ENCODE data around the gene NHLH1.
"Not testable (repeated sequence)": the region's sequence is repeated elsewhere in the genome, so short reads cannot be mapped to it uniquely, and the experiment has no call there.

NHLH1 gene

DNA sequence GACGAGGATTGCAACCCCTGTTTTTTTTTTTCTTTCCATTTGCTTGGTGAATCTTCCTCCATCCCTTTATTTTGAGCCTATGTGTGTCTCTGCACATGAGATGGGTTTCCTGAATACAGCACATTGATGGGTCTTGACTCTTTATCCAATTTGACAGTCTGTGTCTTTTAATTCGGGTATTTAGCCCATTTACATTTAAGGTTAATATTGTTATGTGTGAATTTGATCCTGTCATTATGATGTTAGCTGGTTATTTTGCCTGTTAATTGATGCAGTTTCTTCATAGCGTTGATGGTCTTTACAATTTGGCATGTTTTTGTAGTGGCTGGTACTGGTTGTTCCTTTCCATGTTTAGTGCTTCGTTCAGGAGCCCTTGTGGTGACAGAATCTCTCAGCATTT is 21.5 kb downstream of the NHLH1 start:
- DNase-seq, result not testable (repeated sequence)

DNA sequence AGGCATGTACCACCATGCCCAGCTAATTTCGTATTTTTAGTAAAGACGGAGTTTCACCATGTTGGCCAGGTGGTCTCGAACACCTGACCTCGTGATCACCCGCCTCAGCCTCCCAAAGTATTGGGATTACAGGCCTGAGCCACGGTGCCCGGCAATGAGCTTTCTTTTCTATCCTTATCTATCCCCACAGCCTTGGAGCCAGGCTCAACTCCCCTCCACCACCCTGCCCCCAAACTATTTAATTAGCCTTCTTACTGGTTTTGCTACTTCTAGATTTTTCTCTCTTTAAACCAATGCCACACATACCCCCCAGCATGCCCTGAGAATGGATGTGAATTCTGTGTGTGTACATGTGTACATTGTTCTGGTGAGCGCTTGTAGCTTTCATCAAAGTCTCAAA is 27.8 kb downstream of the NHLH1 start:
- DNase-seq, result no peak

DNA sequence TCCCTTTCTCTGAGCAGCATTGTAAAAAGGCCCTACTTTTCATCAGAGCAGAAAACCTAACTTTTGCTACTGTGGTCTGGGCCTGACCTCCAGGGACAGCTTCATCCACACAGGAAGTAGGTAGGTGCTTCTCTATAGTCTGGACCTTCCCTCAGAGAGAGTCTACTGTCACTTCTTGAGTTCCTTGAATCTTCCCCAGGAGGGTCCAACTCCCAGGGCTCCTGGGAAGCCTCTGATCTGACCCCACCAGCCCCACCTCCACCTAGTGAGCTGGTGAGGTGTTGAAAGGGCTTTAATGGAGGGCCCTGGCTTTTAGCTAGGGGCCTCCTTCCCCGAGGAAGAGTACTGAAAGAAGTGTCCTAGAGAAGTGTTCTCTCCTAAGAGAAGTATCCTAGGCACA is 30.8 kb downstream of the NHLH1 start:
- DNase-seq, result no peak

DNA sequence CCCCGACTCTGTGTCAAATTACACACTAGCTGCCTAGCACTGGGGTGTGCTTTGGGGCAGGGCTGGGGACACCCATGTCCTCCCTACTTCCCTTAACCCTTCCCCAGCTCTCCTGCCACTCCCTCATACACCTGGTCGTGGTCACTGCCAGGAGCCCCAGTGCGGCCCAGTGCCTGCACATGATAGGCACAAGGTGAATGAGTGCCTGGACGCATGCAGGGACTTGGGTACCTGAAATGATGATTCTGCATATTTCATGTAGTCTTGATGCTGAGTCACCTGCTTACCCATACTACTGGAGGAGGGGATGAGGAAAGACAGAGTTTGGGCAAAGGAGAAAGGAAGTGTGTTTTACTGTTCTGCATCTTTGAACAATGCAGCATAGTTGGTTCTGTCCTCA is 32.0 kb downstream of the NHLH1 start:
- no peak for DNase-seq

DNA sequence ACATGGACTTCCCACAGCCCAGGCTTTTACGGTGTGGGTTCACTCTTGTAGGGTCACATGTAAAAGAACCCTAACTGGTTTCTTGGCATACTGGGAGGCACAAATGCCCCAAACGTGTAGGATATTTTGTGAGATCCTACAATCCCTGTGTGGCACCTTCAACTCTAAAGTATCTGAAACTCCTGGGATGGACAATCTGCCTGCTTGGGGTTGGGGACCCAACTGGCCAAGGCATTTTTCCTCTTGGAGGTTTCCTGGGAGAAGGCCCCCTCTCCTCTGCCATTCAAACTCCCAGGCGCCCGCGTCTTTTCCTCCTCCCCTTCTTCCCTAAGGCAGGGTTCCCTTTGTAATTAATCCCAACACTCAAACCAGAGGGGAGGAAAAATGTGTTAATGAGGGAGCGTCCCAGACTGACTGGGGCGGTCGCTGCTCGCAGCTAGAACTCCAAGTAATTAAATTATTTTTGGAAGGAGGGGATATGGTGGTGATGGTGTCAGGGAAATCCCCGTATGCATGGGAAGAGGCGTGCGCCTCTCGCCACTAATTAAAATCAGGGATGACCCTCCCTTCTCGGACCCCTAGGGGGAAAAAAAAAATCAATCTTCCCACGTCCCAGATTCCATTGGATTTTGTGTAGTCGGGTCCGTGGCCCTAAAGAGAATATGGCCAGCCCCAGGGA is 32.8 kb downstream of the NHLH1 start:
- DNase-seq, result no peak

DNA sequence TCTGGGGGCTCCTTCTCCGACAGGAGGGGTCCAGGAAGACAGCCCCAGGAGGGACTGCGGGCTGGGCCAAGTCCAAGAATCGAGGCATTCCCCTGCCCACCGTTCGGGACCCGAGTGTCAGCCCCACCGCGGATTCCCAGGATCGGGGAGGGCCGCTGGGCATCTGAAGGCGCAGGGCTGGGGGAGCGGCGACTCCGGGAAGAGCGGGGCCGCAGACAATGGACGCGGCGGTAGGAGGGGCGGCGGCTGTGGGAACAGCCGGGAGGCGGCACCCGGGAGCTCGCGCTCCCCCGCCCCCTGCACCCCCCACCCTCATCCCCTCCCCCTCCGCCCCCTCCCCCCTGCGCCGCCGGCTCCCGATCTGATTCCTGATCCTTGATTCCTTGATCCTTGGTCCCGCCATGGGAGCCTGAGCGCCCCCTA is 33.4 kb downstream of the NHLH1 start, which contains the start of gene VANGL2:
Gene VANGL2 (plus strand): TSS at position 342 of the 423 bp plus-strand sequence. CDS start 15,274 bp downstream, outside the sequence.
- DNase-seq, result peak; percentile 29

DNA sequence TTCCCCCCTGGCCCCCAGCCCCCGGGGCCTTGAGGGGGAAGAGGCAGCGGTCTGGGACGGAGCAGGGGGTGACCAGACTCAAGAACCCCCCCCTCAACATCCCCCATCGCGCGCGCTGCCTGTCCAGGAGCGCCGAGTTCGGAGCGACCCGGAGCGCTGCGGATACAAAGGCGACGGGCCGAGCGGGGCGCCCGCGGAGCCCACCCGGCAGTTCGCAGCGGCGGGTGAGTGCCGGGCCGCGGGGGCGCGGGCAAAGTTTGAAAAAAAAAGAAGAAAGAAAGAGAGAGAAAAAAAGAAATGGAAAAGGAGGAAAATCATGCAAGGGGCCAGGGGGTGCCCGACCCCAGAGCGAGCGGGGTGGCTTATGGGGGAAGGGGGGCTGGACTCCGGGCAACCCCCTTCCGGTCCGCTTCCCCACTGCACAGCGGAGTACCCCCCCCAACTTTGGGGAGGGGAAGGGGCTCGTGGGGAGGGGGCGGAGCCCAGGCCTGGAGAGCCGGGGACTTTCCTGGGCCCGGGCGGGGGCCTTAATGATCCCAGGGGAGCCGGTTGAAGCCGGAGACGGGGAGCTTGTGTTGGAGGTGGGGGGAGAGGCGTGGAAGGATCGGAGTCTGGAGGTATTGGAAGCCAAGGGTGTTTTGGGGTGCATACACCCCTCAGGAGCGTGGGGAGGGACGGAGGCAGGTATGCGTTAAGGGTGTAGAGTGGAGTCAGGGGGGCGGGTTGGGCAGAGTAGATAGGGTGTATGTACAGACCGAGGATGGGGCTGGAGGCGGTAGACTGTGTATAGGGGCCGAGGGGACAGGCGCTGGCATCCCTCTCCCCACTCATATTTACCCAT is 34.0 kb downstream of the NHLH1 start:
- DNase-seq, result no peak

DNA sequence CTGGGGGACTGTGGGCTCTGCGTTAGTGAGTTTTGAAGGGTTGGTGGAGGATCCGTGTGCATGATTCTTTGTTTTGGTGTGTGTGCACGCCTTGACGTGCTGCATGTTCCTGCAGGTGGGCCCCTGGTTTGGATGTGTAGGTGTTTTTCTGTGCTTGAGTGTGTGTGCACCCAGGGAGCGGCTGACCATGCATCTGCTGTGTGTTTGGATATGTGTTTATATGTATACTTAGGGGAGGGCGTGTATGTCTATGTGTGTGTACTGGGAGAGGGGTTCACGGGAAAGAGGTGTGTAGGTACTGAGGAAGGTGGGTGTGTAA is 34.6 kb downstream of the NHLH1 start:
- no peak for DNase-seq

DNA sequence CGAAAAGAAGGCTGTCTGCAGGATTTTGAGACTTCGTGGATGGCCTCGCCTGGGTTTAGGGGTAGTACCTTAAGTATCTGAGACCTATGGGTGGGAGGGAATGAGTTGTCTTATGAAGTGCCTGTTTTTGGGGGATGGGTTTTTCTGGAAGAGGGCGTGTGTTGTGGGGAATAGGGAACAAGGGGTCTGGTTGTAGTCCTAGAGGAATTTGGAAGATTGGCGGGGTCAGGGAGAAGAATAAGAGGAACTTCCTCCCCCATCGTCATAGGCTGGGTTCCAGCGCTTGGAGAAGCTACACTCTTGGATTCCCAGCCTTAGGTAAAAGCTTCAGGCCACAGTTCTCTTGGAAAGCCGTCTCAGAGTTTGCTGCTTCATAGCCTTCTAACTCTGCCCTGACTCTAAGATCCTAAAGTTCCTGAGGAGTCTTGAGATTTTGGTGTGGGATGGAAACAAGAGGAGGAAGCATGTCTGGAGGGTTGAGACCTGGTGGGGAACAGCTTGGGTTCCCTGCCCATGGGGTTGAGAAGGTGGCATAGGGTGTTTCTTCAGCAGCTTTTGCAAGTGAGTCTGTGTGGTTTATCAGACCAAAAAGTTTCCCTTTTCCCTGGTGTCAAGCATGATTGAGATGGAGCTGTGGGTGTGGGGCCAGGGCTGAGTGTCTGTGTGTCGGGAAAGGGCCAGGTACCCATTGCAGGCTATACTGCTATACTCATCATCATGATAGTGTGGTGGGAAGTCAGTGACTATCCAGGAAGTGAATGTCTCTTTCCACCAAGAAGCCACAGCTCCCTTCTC is 35.3 kb downstream of the NHLH1 start:
- no peak for DNase-seq

DNA sequence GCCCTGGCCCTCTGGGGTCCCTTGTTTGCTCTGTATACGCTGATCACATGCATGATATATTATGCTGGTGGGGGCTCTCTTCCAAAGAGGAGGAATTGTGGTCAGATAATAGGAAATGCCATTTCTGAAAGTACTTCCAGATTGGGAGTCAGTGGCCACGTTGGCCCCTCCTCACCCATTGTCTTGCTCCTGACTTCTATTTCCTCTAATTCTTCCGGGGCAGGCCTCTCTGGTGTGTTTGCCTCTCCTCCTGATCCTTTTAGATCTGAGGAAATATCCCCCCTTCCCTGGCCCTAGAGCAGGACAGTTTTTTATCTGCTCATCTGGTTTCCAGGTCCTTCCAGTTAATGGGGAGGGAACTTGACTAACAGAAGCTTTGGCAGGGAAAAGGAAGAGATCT is 36.4 kb downstream of the NHLH1 start:
- DNase-seq, result no peak

DNA sequence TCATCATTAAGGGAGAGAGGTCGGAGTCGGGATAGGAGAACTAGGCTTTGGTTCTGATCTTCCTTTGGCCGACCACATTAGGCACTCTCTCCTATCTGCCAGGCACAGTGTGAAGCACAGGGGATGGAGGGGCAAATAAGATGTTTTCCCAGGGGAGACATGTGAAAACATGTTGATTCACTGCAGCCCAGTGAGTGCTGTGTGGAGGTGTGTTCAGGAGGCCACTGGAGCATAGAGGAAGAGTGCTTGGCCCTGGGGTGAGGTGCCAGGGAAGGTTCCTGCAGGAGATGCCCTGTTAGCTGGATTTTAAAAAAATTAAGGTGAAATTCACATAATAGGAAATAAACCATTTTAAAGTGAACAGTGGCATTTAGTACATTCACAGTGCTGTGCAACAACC is 37.2 kb downstream of the NHLH1 start:
- DNase-seq, result no peak

DNA sequence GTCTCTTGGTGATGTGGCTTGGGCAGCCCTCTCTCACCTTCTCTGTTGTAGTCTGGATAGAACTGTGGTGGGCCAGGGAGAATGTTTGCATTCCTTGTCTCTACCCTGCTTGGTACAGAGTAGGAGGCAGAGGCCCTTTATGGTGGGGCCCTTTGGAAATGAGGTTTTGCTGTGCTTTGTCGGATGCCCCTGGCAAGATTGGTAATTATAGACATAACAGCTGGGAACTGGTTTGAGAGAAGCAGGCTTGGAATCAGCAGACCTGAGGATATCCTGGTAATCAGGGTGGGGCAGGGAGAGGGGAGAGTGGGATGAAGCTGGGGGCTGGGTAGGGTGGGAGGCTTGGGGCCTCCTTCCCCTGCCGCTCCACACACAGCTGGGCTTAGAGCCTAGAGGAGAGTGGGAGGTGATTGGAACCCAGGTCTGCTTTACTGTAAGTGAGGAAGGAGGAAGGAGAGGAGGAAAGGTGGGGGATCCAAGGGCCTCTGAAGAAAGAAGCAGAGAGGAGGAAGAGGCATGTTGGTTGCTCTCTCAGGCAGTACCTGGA is 38.5 kb downstream of the NHLH1 start:
- no peak for DNase-seq

DNA sequence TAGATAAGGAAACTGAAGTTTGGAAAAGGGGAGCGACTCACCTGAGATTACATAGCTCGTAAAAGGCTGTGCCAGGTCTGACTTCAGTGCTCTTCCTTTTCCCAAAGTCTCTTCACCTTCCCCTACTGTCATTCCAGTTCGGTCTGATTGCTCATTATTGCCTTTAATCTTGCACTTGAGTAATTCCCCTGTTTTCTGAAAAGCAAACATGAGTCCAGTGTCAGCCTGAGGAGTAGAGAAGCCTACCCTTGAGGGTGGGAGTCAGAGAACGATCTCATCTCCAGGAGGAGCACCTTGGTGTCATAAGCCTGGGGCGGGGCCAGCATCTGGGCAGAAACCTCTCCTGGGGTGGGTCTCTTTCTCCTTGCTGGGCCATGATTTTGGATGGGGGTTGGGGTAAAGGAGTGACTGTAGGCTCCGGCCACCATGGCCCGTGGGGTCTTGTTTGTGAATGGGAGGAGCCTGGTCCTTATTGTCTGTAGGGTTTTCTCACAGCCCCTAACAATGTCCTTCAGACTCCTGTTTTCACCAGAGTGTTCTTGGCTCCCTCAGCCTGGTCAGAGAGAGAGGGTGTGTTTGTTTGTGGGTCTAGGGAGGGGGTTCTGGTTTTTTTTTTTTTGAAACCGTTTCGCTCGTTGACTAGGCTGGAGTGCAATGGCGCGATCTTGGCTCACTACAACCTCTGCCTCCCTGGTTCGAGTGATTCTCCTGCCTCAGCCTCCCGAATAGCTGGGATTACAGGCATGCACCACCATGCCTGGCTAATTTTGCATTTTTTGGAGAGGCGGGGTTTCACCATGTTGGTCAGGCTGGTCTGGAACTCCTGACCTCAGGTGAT is 39.5 kb downstream of the NHLH1 start:
- DNase-seq, result no peak

DNA sequence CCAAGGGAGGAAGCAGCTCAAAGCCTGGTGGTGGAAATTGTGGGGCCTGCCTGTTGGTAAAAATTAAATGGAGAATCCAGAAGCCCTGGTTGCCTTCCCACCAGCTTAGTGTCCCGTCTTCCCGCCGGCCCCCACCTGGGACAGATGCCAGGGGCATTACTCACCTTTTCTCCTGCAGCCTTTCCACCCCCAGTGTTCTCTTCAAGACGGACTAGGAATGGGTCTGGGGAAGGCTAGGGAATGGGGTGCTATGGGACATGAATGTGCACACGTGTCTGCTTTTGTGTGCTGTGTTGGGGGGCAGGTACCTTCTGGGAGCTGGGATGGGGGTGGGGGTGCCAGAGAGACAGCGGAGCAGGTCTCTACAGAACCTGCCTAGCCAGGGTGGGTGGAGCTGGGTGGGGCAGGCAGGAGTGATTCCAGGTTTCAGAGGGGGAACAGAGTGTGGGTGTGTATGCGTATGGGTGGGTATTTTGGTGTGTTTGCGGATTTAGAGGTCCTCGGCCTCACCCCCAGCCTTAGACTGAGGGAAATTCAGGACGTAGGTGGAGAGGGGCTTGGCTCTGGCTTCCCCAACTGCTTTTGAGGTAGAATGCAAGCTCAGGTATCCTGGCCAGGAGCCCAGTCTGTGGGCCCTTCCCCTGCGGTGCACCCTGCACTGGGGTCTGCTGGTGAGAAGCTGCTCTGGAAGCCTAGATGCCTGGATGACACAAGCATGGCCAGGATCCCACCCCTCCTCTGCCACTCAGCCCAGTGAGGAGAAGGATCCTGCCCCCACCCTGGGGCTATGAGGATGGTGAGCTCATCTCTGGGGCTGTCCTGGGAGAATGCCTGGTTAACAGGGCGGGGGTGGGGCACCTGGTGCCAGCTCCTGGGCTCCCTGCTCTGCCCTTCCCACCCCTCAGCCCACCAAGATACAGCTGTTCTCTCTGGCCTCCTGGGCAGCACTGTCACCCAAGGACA is 41.2 kb downstream of the NHLH1 start:
- DNase-seq, result no peak

DNA sequence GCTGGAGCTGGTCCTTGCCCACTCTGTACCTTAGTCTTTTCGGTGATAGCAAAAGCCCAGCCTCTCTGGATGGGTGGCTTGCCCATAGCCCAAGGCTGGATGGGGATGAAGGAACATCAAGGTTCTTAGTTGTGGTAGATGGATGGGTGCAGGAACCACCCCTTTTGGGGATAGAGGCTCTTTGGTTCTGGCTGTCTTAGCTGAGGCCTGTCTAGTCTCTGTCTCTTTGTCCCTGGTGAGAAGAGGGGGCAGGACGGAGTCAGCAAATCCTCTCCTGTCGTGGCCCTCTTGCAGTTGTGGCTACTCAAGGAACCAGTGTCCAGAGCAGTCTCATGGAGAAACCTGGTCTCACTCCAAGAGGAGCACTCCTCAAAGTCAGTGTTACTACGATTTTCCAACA is 42.0 kb downstream of the NHLH1 start:
- DNase-seq, result no peak

DNA sequence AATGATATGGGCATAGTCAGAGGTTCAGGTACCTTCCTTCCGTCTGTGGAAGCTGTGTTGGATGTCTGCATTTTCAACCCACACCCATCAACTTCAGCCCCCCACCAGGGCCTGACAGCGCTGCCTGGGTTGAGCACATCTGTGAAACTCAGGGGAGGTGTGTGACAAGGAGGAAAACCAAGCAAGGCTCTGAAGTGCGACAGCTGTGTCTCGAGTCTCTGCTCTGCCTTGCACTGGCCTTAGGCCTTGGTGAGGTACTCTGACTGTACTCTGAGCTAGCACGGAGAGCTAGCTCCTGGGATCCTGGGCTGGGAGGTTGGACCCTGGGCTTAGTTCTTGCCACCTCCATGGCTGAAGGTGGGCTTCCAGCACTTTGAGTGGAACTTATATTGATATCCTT is 42.6 kb downstream of the NHLH1 start:
- DNase-seq, result no peak

DNA sequence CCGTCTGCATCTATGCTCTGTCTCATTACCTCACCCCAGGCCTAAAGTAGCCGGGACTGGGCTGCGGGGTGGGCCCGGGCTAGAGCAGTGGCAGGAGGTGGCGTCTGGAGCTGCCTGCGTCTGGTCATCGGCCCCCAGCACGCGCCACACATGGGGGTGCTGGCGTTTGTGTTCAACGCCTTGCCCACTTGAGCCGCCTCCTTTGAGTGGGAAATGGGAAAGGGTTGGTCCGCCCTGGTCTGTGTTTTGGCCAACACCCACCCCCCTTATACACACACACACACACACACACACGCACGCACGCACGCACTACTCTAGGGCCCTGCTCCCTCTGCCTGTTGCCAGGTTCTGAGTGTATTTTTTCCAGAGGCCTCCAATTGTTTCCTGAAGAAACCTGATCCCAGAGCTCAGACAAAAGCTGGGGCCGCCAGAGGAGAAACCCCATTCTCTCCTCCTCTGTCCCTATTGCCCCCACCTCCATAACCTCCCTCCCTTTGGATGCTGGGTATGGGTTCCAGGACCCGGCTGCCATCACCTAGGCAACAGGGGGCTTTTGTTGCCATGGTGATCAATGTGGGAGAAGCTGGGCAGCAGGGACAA is 43.6 kb downstream of the NHLH1 start:
- no peak for DNase-seq

DNA sequence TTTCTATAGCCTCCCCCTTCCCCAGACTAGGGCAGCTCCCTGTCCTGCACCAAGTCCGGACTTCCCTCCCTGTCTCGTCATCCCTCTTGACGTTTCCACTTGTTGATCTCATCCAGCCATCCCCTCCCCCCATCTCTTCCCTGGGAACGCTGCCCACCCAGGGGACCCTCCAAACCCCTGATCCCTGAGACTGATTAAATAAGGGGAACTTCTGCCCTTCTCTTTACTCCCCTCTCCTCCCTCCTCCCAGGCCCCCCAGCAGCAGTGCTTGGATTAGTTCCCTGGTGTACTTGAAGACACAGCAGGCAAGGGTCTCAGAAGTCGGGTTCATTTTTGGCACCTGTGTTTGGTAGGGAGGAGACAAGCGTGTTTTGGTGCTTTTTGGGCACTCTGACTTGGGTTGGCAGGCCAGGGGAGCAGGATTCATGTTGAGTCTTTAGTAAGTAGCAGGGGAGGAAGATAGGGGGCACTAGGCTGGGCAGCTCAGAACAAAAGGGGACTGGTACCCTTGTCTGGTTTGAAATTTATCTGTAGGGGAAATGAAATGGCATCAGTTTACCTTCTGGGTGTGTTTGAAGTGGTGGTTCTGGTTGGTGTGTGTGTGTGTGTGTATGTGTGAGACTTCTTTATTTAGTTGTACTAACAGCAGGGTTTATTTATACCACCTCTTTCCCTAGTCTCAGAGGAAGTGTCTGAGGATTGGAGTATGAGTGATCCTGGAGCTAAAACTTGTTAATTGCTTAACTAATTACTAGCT is 44.6 kb downstream of the NHLH1 start:
- no peak for DNase-seq

DNA sequence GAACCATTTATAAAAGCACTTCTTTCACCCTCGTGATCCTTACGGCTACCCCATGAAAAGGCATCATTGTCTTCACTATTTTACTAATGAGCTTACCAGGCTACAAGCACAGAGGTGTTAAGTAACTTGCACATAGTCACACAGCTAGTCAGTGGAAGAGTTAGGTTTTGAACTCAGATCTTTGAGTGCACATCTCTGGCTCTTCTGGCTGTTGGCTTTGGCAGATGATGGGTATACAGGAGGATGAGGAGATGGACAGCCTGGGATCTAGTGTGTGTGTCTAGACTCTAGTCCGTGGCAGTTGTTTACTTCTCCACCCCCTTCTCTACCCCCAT is 45.1 kb downstream of the NHLH1 start:
- DNase-seq, result no peak

DNA sequence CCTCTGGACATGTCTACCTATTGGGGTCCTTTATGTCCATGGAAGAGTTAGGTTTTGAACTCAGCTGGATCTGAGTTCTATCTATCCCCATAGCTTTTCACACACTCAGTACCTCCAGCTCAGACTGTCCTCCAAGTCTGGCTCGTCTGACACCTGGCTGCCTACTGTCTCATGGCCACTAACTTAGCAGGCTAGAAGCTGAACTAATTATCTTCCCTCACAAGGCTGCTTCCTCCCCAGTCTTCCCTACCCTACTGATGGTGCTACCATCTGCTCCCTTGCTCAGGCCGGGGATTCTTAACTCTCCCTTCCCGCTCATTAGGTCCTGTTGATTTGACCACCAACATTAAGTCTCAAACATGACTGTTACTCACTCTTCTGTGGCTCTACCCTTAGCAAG is 46.8 kb downstream of the NHLH1 start:
- no peak for DNase-seq
